ENCODE measurements around the gene KLK13.
A peak's percentile ranks its signal among the peaks of the same experiment; 100 is the strongest.

Gene KLK13

GRCh38 chr19:51022526-51022925, 42.4 kb downstream of the KLK13 start:
- no peak for TF ChIP-seq CTCF (IDR thresholded peaks at IDR 0.05; ENCODE audit: low read depth, low read length)
- DNase-seq (ENCODE audit: extremely low read depth, low read depth) = no peak

GRCh38 chr19:51020988-51021651, 43.8 kb downstream of the KLK13 start:
- peak; percentile 48 for TF ChIP-seq CTCF (IDR thresholded peaks at IDR 0.05; ENCODE audit: low read depth, low read length)
- DNase-seq (ENCODE audit: extremely low read depth, low read depth) = no peak

- DNase-seq (ENCODE audit: extremely low read depth, low read depth) = no peak
- TF ChIP-seq CTCF (IDR thresholded peaks at IDR 0.05; ENCODE audit: low read depth, low read length) = no peak
Observed at GRCh38 chr19:51019544-51019925, 45.4 kb downstream of the KLK13 start, which contains the start of gene KLK10. Gene KLK10 (minus strand): TSS chr19:51019709. CDS start chr19:51019130, 579 bp downstream.

- no peak for TF ChIP-seq CTCF (IDR thresholded peaks at IDR 0.05; ENCODE audit: low read depth, low read length)
- DNase-seq (ENCODE audit: extremely low read depth, low read depth) = no peak
Observed at GRCh38 chr19:51018745-51019543, 45.9 kb downstream of the KLK13 start.

- DNase-seq (ENCODE audit: extremely low read depth, low read depth) = no peak
- TF ChIP-seq CTCF (IDR thresholded peaks at IDR 0.05; ENCODE audit: low read depth, low read length) = peak; percentile 8; the same call in 1 of the 2 replicates
Observed at GRCh38 chr19:51016798-51017683, 47.9 kb downstream of the KLK13 start.

- no peak for TF ChIP-seq CTCF (IDR thresholded peaks at IDR 0.05; ENCODE audit: low read depth, low read length)
- DNase-seq (ENCODE audit: extremely low read depth, low read depth) = no peak
Observed at GRCh38 chr19:51015691-51016267, 49.1 kb downstream of the KLK13 start.
